ENCODE data around the gene DDOST.

- TF ChIP-seq, protein P1, sequence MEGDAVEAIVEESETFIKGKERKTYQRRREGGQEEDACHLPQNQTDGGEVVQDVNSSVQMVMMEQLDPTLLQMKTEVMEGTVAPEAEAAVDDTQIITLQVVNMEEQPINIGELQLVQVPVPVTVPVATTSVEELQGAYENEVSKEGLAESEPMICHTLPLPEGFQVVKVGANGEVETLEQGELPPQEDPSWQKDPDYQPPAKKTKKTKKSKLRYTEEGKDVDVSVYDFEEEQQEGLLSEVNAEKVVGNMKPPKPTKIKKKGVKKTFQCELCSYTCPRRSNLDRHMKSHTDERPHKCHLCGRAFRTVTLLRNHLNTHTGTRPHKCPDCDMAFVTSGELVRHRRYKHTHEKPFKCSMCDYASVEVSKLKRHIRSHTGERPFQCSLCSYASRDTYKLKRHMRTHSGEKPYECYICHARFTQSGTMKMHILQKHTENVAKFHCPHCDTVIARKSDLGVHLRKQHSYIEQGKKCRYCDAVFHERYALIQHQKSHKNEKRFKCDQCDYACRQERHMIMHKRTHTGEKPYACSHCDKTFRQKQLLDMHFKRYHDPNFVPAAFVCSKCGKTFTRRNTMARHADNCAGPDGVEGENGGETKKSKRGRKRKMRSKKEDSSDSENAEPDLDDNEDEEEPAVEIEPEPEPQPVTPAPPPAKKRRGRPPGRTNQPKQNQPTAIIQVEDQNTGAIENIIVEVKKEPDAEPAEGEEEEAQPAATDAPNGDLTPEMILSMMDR (IDR thresholded peaks at IDR 0.05), result no peak
- TF ChIP-seq POLR2A (IDR thresholded peaks at IDR 0.05), result no peak
These were observed 47.0 kb downstream of the DDOST start for GRCh38 chr1:20614131-20614579.
